Stimulated activated naive B cell treated with anti-CD40 and anti-IgM and Interleukin-4, amounts not matched to agents 10 μg/mL and 1 μg/mL and 100 μg/mL, for 72 hours (primary cell): ENCODE measurements around the gene TIMP2.

Experiments
- ATAC-seq, 2 donors: fragments of 150-1000 bp; cut with Tn5 transposase; replicated peaks; 2 replicates each; pipeline ENCODE4 v1.10.0; 2021; ENCODE audit warnings: moderate library complexity in 1 of 2
- DNase-seq: peaks from one replicate; pipeline ENCODE4 v3.0.0; 2021
- H3K27ac Mint-ChIP-seq: one replicate; pipeline ENCODE4 v1.8.0; 2022; ENCODE audit warnings: mild to moderate bottlenecking, mixed read lengths
- H3K27me3 Mint-ChIP-seq, 2 donors: one replicate each; pipeline ENCODE4 v1.8.0; 2022; ENCODE audit warnings: mixed read lengths in 2 of 2
- H3K36me3 Mint-ChIP-seq, 2 donors: one replicate each; pipeline ENCODE4 v1.8.0; 2022; ENCODE audit warnings: mixed read lengths in 2 of 2, mild to moderate bottlenecking in 1 of 2
- H3K4me1 Mint-ChIP-seq, 2 donors: one replicate each; pipeline ENCODE4 v1.8.0; 2022; ENCODE audit warnings: mixed read lengths in 2 of 2, mild to moderate bottlenecking in 1 of 2
- H3K4me3 Mint-ChIP-seq, 2 donors: one replicate each; pipeline ENCODE4 v1.8.0; 2022; ENCODE audit warnings: mild to moderate bottlenecking in 2 of 2, mixed read lengths in 2 of 2, moderate library complexity in 1 of 2
- H3K9me3 Mint-ChIP-seq, 2 donors: one replicate each; pipeline ENCODE4 v1.8.0; 2022; ENCODE audit warnings: mixed read lengths in 2 of 2, mild to moderate bottlenecking in 1 of 2

Gene TIMP2, protein sequence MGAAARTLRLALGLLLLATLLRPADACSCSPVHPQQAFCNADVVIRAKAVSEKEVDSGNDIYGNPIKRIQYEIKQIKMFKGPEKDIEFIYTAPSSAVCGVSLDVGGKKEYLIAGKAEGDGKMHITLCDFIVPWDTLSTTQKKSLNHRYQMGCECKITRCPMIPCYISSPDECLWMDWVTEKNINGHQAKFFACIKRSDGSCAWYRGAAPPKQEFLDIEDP

DNA sequence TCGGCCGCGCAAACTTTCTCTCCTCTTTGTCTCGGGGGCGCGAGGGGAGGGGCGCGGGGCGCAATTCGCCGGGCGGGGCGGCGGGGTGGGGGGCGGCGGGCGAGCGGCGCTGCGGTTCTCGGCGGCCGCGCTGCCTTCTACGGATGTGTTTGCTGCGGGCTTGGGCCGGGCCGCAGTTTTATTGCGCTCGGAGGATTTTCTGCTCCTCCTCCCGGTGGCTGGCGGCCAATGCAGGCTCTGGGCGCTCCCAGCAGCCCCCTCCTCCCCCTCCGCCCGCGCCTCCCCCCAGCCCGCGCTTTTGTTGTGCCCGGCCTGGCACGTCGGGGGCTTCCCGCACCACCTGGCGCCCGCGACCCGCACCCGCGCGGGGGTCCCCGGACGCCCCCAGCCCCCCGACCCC is at the start of gene TIMP2:
TSS of gene TIMP2 (minus strand) at position 154 of the 400 bp plus-strand sequence. CDS start 299 bp downstream, outside the sequence.
- no peaks in the 10 kb centered on the region for H3K9me3 Mint-ChIP-seq
- H3K27me3 Mint-ChIP-seq = peaks cover 5 to 6% of the 10 kb centered on the region in 2 donors
- peak within 1 kb of the TSS; percentile 56 for H3K27ac Mint-ChIP-seq
- DNase-seq (peak; percentile 33), ATAC-seq (peak; percentile 70 to 75)
- peaks cover 15 to 26% of the 10 kb centered on the region in 2 donors for H3K4me1 Mint-ChIP-seq
- H3K4me3 Mint-ChIP-seq = peak within 1 kb of the TSS; percentile 80 to 81
- no peaks in the 10 kb centered on the region for H3K36me3 Mint-ChIP-seq

DNA sequence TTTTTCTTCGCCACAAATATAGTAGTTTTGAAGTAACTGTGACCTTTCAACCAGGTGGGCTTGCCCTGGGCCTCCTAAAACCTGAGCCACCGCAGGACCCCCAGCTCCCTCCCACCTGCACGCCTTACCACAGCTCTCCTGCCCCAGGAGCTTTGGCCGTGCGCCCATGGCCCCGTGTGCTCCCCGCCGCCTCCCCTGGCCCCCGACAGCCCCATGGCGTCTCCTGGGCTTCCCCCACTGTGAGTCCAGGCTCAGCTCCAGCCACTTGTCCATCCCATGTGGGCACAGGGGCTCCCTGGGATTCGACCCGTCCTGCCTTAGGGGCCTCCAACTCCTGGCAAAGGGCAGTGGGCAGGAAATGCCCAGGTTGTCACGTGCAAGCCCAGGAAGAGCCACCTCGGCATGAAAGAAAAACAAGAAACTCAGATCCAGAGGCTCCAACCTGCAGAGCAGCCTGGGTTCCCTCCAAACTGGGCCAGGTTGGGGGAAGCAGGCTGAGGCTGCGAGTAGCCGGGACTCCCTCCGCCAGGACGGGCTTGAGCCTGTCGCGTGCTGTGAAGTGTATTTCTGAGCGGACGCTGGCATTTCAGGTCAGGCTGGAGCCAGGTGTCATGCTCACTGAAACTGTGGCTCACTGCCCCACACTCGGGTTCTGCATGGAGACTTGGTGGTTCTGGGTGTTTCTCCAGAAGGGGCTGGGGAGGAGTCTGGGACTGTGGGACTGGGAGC is 48.8 kb upstream of the TIMP2 start:
- H3K9me3 Mint-ChIP-seq = no peaks in the 10 kb centered on the region
- peaks cover 18 to 26% of the 10 kb centered on the region in 2 donors for H3K4me1 Mint-ChIP-seq
- no peaks in the 10 kb centered on the region for H3K36me3 Mint-ChIP-seq
- ATAC-seq = no peak
- no peak overlapping the region for H3K4me3 Mint-ChIP-seq
- no peak for DNase-seq
- H3K27me3 Mint-ChIP-seq = peaks cover 0 to 6% of the 10 kb centered on the region in 2 donors
- no peak overlapping the region for H3K27ac Mint-ChIP-seq

DNA sequence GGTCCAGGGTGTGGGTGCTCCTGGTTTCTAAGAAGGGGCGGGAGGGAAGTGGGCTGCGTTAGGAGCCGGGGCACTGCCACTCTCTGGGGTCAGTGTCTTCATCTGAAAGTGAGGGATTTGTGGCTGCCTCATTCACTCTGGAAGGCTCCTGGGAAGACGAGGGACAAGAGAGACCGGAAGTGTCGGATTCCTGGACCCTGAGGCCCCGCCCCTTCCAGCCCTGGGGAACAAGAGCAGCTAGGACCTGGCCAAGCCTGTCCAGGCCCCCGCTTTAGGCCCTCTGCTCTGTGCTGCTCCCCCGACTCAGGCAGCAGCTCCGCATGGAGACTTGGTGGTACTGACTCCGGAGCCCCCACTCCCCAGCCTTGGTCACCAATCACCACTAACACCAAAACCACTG is 48.0 kb upstream of the TIMP2 start:
- Mint-ChIP-seq H3K36me3 (no peaks in the 10 kb centered on the region), H3K4me1 (peaks cover 18 to 26% of the 10 kb centered on the region in 2 donors), H3K27ac (no peak overlapping the region), H3K9me3 (no peaks in the 10 kb centered on the region), H3K27me3 (peaks cover 0 to 6% of the 10 kb centered on the region in 2 donors), H3K4me3 (no peak overlapping the region)
- DNase-seq = no peak
- ATAC-seq = no peak

DNA sequence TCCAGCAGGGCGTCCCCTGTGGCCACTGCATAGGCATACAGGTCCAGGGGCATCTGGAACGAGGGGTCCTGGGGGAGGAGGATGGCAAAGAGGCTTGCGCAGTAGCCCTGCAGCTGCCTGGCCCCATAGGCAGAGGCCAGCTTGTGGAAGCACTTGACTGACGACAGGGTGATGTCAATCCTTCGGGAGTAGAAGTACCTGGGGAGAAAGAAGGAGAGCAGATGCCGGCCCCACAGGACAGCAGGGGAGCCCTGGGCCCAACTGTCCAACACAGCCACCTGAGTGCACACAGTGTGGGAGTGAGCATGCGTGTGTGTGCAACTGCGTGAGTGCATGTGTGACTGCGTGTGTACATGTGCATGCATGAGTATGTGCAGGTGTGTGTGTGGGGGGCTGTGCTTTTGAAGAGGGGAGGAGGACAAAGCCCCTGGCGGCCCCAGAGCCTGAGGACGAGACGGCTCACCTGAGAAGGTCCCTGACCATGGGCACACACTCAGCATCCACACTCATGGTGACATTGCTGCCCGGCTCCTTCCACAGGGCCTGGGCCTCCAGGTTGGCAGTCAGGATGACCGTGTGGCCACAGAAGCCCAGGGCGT is 47.4 kb upstream of the TIMP2 start:
- ATAC-seq (no peak), DNase-seq (no peak)
- Mint-ChIP-seq H3K27me3 (peaks cover 0 to 6% of the 10 kb centered on the region in 2 donors), H3K4me3 (no peak overlapping the region), H3K27ac (no peak overlapping the region), H3K4me1 (peaks cover 18 to 26% of the 10 kb centered on the region in 2 donors), H3K9me3 (no peaks in the 10 kb centered on the region), H3K36me3 (no peaks in the 10 kb centered on the region)

DNA sequence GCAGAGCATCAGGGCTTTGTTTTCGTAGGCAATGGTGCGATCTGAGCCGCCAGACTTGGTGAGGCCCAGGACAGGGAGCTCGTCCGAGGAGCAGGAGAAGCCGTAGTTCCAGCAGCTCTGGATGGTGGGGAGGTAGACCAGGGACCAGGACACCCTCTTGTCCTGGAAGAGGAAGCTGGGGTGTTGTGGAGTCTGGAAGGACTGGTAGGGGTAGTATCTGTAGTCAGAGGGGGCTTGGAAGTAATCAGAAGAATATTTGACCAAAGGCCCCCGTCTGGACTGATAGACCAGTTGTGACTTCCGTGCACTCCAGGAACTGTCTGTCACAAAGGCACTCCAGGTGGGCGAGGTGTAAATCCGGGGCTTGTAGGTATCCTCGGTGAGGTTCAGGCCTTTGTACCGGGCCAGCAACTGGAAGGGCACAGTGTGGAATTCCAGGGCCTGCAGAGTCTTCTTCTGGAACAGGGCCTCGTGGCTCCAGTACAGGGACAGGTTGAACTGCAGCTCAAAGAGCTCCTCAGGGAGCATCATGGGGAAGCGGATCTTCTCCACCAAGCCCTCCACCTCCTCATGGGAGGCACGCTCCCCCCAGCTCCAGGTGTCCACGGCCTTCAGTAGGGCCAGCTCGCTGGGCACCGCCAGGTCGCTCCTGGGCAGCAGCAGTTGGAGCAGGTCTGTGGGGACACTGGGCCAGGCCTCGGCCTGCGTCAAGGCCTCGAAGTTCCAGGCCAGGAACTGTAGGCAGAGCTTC is 46.7 kb upstream of the TIMP2 start:
- H3K4me1 Mint-ChIP-seq = peaks cover 14 to 21% of the 10 kb centered on the region in 2 donors
- peak in 1 of 2 donors; percentile 4 for ATAC-seq
- peaks cover 0 to 6% of the 10 kb centered on the region in 2 donors for H3K27me3 Mint-ChIP-seq
- H3K9me3 Mint-ChIP-seq = no peaks in the 10 kb centered on the region
- DNase-seq = no peak
- H3K4me3 Mint-ChIP-seq = no peak overlapping the region
- no peaks in the 10 kb centered on the region for H3K36me3 Mint-ChIP-seq
- no peak overlapping the region for H3K27ac Mint-ChIP-seq

DNA sequence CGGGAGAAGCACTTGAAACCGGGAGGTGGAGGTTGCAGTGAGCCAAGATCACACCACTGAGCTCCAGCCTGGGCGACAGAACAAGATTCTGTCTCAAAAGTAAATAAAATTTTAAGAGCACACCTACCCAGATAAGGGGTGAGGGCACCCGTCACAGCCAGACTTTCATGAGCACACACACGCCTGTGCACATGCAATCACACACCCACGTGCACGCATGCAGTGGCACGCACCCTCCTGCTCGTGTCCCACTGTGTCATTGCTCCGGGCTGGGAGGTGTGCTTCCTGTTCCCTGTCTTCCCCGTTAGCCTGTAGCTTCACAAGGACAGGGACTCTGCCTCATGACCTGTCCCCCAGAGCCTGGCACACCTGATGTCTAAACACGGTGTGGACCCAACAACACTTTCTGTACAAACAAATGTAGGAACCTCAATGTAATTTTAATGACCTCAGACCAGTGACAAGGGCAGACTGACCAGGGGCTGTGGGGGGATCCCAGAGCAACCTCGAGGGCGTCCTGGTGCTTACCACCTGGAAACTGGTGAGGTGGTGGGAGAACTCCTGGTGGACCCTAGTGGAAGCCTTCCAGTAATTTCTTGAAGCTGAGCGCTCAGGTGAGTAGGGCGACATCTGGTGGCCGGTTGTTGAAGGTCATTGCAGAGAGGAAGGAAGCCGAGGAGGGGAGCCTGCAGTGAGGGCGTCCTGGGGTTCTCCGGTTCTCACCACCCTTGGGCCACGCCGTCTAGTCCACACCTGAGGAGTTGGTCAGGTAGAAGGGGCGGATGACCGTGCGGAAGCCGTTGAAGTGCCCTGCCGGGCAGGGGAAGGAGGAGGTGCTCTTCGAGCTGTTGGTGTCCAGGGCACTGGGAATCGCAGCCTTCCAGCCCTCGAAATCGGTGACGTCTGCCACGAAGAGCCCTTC is 45.9 kb upstream of the TIMP2 start:
- H3K4me3 Mint-ChIP-seq = no peak overlapping the region
- peaks cover 15 to 16% of the 10 kb centered on the region in 2 donors for H3K4me1 Mint-ChIP-seq
- no peak overlapping the region for H3K27ac Mint-ChIP-seq
- H3K27me3 Mint-ChIP-seq = peaks cover 0 to 6% of the 10 kb centered on the region in 2 donors
- H3K9me3 Mint-ChIP-seq = no peaks in the 10 kb centered on the region
- ATAC-seq (peak; percentile 72 to 88), DNase-seq (peak; percentile 58)
- H3K36me3 Mint-ChIP-seq = no peaks in the 10 kb centered on the region

DNA sequence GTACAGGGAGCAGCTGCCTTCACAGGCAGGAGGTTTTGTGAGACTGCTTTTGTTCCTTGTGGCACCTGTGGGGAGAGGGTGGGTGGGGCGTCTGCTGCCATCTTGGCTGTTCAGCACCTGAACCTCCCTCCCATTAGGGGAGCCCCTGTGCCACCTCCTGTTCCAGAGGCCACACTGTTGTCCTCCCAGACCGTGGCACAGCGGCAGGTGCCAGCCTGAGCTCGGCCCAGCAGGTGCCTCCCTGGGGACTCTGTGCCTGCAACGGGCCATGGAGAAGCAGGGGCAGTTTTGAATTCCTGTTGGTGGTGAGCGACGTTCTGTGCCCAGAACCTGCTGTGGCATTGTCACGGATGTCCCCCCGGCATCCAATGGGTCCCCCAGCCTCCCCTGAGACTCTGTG is 44.7 kb upstream of the TIMP2 start:
- no peak overlapping the region for H3K4me3 Mint-ChIP-seq
- no peak for ATAC-seq
- H3K9me3 Mint-ChIP-seq = no peaks in the 10 kb centered on the region
- no peaks in the 10 kb centered on the region for H3K36me3 Mint-ChIP-seq
- peaks cover 0 to 6% of the 10 kb centered on the region in 2 donors for H3K27me3 Mint-ChIP-seq
- peaks cover 22 to 23% of the 10 kb centered on the region in 2 donors for H3K4me1 Mint-ChIP-seq
- DNase-seq = no peak
- no peak overlapping the region for H3K27ac Mint-ChIP-seq

DNA sequence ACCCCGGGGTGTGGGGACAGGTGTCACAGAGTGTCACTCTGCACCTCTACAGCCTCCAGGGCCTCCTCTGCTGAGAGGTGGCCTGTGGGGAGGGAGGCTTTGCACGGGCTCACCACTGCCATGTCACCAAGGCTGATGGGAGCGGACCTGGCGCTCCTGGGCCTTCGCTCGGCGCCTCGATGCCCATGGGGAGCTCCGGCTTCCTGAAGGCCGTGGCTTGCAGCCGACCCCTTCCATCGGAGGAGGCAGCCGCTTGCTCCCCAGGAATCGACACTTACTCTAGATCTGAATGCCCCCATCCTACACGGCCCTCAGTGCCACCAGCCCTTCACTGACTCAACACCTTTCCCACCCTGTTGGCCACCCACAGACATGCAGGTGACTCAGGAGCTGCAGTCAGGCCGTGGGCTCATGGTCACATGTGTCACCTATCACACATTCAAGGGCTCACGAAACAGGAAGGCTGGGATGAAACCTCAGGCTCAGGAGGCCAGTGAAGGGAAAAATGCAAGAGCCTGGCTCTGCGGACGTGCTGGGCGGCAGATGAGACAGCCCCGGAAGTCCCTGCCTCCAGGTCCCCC is 42.7 kb upstream of the TIMP2 start:
- Mint-ChIP-seq H3K4me1 (peaks cover 26 to 28% of the 10 kb centered on the region in 2 donors), H3K9me3 (no peaks in the 10 kb centered on the region), H3K27me3 (peaks cover 0 to 6% of the 10 kb centered on the region in 2 donors), H3K36me3 (no peaks in the 10 kb centered on the region), H3K4me3 (no peak overlapping the region), H3K27ac (no peak overlapping the region)
- ATAC-seq (no peak), DNase-seq (no peak)

DNA sequence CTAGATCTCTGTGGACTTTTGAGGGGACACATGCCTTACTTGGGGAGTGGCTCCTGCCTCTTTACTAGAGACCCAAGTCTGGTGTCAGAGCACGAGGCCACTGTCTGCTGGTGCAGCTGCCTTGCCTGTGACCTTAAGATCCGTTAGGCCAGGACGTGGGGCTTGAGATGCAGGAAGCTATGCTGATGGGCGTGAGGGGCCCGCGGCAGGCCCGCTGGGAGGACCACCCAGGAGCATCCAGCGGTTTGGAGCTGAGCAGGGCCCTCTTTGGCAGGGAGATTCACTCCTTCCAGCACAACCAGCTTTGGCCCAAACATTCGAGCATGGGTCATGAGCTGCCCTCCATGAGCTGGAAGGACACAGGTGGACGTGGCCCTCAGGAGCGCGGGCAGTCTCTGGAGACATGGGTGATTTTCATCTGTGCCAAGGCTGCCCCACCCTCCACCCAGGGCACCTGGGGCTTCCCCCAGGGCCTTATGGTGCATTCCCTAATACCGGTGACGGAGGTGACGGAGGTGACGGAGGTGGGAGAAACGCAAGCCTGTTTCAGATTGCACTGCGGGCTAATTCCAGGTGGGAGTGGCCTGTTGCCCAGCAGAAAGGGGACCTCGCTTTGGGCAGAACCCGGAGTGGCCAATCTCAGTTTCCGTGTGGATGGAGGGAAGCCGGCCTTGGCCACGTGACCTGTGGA is 41.9 kb upstream of the TIMP2 start:
- Mint-ChIP-seq H3K27ac (peak overlapping the region; percentile 42), H3K9me3 (no peaks in the 10 kb centered on the region), H3K4me1 (peaks cover 26 to 28% of the 10 kb centered on the region in 2 donors), H3K27me3 (peaks cover 0 to 6% of the 10 kb centered on the region in 2 donors), H3K36me3 (no peaks in the 10 kb centered on the region), H3K4me3 (no peak overlapping the region)
- no peak for DNase-seq
- ATAC-seq = no peak

DNA sequence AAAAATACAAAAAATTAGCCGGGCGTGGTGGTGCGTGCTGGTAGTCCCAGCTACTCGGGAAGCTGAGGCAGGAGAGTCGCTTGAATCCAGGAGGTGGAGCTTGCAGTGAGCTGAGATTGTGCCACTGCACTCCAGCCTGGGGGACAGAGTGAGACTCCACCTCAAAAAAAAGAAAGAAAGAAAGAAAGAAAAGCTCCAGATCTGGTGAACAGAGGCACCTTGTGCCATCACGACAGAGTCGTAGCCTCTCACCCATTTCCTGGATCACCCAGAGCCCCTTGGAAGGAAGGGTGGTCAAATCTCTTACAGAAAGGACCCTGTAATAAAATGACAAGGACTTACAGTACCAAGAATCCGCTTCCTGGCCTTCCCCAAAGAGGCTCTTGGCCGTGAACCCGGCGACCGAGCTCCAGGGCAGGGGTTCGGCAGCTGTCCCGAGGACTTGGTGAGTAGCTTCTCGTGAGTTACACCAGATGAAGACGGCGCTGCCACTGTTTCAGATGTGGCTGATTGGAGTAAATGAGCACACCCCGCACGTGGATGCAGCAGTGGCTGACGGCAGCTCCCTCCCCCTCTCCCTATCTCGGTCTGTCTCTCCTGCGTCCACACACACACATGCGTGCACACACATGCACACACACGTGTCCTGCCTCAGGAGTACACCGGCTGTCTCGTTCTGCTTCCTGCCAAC is 41.1 kb upstream of the TIMP2 start:
- ATAC-seq (no peak), DNase-seq (no peak)
- Mint-ChIP-seq H3K27me3 (peaks cover 0 to 3% of the 10 kb centered on the region in 2 donors), H3K4me3 (no peak overlapping the region), H3K9me3 (no peaks in the 10 kb centered on the region), H3K4me1 (peaks cover 21 to 24% of the 10 kb centered on the region in 2 donors), H3K27ac (no peak overlapping the region), H3K36me3 (no peaks in the 10 kb centered on the region)

DNA sequence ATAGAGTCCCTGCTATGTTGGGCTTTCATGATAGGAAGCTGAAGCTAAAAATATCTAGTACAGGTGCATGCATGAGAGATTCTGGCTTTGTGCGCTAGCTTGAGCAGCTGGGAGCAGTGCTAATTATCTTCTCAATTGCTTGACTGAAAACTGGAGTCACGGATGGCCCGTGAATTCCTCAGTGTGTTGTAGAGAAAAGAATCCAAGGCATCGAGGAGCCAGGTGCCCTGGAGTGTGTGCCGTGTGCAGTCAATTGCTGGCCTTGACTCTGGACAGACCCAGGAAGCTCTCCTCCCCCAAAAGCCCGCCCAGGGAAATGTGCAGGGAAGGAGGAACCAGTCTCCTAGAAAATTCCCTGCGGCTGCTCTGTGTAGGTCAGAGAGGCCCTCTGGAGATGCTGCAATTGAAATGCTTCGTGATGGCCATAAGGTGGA is 40.3 kb upstream of the TIMP2 start:
- Mint-ChIP-seq H3K27me3 (no peaks in the 10 kb centered on the region), H3K4me1 (peaks cover 18 to 20% of the 10 kb centered on the region in 2 donors)

DNA sequence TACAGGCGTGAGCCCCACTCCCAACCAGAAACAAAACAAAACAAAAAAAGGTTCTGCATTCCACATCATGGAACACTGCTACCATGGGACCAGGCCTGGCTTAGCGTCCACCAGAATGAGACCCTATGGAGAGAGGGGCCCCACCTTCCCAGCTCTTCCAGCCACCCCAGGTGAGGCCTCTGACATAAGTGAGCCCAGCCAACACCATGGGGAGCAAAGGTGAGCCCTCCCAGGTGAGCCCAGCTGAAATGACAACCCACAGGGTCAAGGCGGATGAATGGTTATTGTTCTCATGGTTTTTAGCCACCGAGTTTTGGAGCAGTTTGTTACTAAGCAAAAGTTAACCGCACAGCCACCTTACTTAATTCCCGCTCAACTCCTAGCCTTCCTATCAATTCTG is 38.2 kb upstream of the TIMP2 start:
- H3K9me3 Mint-ChIP-seq = no peaks in the 10 kb centered on the region
- no peak for DNase-seq

More for the DNA sequence above, 40.3 kb upstream of the TIMP2 start:
- no peak overlapping the region for H3K27ac Mint-ChIP-seq
- no peak overlapping the region for H3K4me3 Mint-ChIP-seq
- no peak for ATAC-seq
- no peak for DNase-seq
- no peaks in the 10 kb centered on the region for H3K9me3 Mint-ChIP-seq
- H3K36me3 Mint-ChIP-seq = no peaks in the 10 kb centered on the region

More for the DNA sequence above, 38.2 kb upstream of the TIMP2 start:
- no peak overlapping the region for H3K4me3 Mint-ChIP-seq
- H3K27me3 Mint-ChIP-seq = no peaks in the 10 kb centered on the region
- H3K36me3 Mint-ChIP-seq = no peaks in the 10 kb centered on the region
- no peak overlapping the region for H3K27ac Mint-ChIP-seq
- ATAC-seq = no peak
- H3K4me1 Mint-ChIP-seq = peaks cover 18 to 20% of the 10 kb centered on the region in 2 donors
